Sciatic nerve (tissue), 2 donors: ENCODE results near the gene ATXN7. TPM values are rescaled to one million over a fixed set of nuclear protein-coding genes. Genes with fewer than 3 reads are reported as not detected.
A peak's percentile ranks its signal among the peaks of the same experiment; 100 is the strongest.

ENCODE experiments used
- ATAC-seq: fragments of 200-7000 bp; cut with Tn5 transposase; one replicate; pipeline ENCODE4 v1.9.1; 2020; ENCODE audit warnings: mild to moderate bottlenecking, moderate library complexity
- DNase-seq: peaks from one replicate; pipeline ENCODE4 v3.0.0-alpha.2; 2020; ENCODE audit warnings: low spot score
- intact Hi-C: fragments of 100-400 bp; cut with DNase I; formaldehyde crosslinking; loops from one replicate; pipeline ENCODE4 v1.14.2; 2022
- total RNA-seq: library from RNA; stranded (reverse); fragmentation: NEBNext Ultra II Directional; extraction: Animal tissue kit (Norgen Biotek cat#: 25700); gene quantifications from one replicate; pipeline ENCODE4 v1.2.1, GENCODE V29; 2021
- donor health status: DM: no; HTN: no; CAD: no.
- donor health status: DM: no; HTN: no; CAD: no.

The ATXN7 gene, protein sequence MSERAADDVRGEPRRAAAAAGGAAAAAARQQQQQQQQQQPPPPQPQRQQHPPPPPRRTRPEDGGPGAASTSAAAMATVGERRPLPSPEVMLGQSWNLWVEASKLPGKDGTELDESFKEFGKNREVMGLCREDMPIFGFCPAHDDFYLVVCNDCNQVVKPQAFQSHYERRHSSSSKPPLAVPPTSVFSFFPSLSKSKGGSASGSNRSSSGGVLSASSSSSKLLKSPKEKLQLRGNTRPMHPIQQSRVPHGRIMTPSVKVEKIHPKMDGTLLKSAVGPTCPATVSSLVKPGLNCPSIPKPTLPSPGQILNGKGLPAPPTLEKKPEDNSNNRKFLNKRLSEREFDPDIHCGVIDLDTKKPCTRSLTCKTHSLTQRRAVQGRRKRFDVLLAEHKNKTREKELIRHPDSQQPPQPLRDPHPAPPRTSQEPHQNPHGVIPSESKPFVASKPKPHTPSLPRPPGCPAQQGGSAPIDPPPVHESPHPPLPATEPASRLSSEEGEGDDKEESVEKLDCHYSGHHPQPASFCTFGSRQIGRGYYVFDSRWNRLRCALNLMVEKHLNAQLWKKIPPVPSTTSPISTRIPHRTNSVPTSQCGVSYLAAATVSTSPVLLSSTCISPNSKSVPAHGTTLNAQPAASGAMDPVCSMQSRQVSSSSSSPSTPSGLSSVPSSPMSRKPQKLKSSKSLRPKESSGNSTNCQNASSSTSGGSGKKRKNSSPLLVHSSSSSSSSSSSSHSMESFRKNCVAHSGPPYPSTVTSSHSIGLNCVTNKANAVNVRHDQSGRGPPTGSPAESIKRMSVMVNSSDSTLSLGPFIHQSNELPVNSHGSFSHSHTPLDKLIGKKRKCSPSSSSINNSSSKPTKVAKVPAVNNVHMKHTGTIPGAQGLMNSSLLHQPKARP
- 52.0 TPM for total RNA-seq

DNA sequence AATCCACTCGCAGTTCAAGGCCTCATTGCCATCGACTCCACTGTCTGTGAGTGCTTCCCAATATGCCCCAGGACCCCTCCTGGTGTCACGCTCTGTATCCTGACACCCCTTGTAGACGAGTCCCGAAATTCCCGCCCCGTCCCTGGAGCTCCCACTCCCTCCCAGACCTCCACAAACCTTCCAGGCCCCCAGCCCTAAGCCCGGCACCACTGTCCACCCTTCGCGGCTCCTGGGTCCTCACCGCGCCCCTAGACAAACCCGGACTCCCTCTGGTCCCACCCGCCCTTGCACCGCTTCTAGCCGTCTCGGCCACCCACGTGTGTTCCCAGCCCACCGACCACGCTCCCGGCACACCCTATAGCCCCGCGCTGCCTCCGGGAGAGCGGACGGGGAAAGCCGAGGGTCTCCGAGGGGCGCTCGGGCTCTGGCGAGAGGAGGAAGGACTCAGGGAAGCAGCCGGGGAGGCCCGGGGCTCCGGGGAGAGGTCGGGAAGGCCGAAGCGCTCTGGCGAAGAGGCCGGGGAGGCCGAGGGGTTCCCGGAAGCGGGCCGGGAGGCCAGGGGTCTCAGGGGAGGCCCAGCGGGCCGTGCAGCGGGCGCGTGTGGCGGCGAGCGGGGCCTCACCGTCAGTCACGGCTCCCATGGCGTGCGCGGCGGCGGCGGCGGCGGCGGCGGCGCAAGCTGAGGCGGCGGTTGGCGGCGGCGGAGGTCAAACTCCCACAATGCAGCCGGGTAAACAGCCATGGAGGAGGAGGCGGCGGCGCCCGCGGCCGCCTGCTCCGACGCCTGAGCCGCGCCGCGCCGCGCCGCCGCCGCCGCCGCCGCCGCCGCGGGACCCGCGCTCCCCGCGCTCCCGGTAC, at the start of gene ATXN7, which contains the start of gene THOC7:
ATXN7 (plus strand) TSS at position 718 of the 858 bp plus-strand sequence. CDS start 48,732 bp downstream, outside the sequence.
THOC7 (minus strand) TSS at position 656 of the 858 bp plus-strand sequence; CDS start at position 641, 15 bp downstream.
- DNase-seq (peak; percentile 79), ATAC-seq (peak; percentile 71)
- intact Hi-C loops = no loop called here

DNA sequence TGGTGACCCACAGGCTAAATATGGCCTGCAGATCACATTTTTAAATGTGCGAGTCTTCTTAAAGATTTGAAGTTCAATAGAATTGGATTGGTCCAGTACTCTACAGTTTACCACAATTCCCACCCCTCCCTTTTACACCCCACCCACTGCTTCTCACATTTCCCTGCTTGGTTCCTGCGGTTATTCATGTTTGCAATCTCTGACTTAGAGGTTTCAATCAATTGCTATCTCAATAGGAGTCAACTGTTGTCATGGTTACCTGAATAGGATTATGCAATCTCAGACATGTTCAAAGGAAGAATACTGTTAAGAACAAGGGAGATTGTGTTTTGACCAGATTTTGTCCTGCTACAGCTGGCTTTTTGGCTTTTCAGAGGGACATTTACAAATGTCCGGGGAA, 49.4 kb upstream of the ATXN7 start:
- intact Hi-C loops = no loop called here
- ATAC-seq (peak; percentile 34), DNase-seq (no peak)

DNA sequence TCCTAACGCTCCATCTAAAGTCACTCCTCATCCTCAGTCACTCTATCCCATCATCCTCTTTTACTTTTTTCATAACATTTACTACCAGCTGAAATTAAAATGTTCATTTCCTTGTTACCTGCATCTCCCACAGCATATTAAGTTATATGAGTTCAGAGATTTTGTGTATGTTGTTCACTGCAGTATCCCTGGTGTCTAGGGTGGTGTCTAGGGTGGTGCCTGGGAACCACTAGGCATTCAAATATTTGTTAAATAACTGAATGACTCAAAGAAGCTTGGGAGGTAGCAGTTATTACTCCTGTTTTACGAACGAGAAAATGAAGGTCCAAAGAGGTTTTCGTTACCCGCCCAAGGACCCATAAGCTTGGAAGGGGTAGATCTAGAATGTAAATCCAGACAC, 46.4 kb upstream of the ATXN7 start:
- intact Hi-C loops = no loop called here
- no peak for DNase-seq
- ATAC-seq = no peak

DNA sequence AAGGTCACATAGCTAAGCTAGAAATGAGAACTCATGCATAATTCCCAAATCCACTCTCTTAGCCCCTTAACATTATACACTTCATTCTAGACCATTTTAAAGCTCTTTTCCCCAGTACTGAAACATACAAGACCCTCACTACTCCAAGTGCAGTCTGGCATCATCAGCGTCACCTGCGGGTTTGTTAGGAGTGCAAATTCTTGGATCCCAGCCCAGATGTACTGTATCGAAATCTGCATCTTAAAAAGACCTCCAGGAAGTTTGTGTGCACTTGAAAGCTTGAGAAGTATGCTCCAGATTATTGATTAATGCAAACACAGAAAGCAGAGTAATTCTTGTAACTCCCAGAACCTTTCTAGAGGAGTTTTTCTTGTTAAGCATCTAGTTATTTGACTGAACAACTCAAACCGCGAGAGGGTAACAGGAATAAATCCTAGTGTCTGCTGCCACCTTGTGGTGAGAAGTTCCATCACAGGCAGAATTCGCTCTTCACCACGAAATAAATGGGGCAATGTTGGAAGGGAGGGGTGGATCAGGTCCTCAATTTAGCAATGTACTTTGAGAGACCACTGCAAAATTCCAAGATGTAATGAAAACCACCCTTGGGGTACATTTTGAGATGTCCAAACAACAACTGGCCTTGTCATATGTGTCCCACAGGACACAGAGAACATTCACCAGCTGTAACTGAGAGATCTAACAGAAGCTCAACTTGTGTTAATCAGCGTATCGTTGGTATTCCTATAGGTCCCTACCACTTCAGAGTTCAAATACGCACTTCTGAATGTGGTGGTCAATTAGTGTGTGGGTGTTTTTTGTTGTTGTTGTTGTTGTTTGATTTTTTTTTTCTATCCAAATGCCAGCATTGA, 45.2 kb upstream of the ATXN7 start:
- DNase-seq (peak; percentile 77), ATAC-seq (peak; percentile 58)
- intact Hi-C loops = no loop called here

DNA sequence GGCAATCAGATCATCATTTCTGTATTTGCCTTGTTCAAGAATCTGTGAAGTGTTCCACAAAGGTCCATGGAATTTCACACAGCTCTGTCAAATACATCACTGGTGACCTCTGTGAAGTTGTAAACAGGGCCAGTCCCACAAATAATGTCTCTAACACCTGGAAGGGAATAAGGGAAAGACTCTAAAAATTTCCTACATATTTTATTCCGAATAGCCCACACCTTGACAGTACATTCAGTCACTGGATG, 44.6 kb upstream of the ATXN7 start, which contains the start of gene C3orf49:
C3orf49 (plus strand) TSS at position 149 of the 248 bp plus-strand sequence. CDS start 173 bp downstream, outside the sequence.
- intact Hi-C loops = no loop called here
- ATAC-seq = no peak
- no peak for DNase-seq

DNA sequence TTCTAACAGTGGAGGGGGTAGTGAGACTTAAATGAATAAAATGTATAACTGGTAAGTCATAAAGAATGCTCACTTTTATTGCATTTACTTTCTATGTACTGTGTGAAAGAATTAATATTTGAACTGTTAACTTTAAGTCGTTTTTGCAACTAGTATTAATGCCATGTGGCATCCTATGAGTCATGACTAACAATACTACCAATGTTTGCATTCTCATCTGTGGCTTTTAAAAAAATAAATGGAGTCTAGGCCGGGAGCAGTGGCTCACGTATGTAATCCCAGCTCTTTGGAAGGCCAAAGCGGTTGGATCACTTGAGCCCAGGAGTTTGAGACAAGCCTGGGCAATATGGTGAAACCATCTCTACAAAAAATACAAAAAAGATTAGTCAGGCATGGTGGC, 39.4 kb upstream of the ATXN7 start:
- intact Hi-C loops = loop anchor here (10.0 kb wide), 1 partner anchor 470 kb away; no protein-coding TSS in a partner anchor
- no peak for ATAC-seq

DNA sequence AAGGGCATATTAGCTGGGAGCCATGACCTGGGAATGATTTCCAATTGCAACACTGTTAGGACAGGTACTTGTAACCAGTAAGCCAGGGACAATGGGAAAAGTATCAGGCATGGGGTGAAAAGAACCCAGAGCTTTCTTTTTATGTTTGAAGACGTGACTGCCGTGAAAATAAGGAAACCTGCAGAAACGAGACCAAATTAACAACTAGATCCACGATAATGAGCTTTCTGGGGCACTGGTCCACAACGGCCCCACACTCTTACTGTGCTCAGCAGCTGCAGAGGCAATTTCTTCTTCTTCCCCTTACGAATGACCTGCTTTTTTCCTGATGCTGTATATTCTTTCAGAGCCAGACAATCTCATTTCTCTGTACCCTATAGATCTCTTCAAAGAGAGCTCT, 33.1 kb upstream of the ATXN7 start:
- intact Hi-C loops = no loop called here
- DNase-seq (no peak), ATAC-seq (no peak)

More for the DNA sequence above, 39.4 kb upstream of the ATXN7 start:
- DNase-seq = no peak

DNA sequence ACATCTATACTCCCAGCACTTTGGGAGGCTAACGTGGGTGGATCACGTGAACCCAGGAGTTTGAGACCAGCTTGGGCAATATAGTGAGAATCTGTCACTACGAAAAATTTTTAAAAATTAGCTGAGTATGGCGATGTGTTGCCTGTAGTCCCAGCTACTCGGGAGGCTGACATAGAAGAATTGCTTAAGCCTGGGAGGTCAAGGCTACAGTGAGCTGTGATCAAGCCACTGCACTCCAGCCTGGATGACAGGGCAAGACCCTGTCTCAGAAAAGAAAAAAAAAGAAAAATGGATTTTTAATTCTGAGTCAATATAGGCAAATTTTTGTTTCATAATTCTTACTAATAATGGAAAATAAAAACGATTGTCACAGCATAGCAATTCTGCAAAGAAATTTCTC, 31.3 kb upstream of the ATXN7 start:
- intact Hi-C loops = no loop called here
- no peak for ATAC-seq

DNA sequence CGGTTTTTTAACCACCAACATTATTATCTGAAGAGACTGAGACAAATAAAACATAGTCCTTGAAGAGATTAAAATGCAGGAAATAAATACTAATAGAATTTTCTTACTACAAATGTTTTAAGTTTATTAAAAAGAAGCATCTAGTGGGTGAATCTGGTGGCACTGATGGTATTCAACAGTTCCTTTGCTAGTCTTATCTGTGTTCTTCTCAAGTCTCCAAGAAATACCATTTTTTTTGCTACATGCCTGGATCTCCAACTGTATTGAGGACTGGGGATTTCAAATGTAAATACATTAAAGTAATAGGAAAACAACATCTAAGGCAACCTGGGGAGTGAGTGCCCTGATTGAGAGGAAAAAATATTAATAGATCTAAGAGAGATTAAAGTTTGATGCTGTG, 22.0 kb upstream of the ATXN7 start:
- intact Hi-C loops = no loop called here
- ATAC-seq (no peak), DNase-seq (no peak)

More for the DNA sequence above, 31.3 kb upstream of the ATXN7 start:
- no peak for DNase-seq

DNA sequence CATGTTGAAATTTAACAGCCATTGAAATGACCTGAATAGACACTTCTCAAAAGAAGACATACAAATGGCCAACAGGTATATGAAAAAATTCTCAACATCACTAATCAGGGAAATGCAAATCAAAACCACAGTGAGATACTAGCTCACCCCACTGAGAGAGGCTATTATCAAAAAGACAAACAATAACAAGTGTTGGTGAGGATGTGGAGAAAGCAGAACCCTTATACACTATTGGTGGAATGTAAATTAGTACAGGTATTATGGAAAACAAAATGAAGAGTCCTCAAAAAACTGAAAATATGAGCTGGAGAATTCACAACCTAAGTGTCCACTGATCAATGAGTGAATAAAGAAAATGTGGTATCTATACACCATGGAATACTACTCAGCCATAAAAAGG, 21.5 kb upstream of the ATXN7 start:
- DNase-seq (no peak), ATAC-seq (no peak)
- intact Hi-C loops = no loop called here

DNA sequence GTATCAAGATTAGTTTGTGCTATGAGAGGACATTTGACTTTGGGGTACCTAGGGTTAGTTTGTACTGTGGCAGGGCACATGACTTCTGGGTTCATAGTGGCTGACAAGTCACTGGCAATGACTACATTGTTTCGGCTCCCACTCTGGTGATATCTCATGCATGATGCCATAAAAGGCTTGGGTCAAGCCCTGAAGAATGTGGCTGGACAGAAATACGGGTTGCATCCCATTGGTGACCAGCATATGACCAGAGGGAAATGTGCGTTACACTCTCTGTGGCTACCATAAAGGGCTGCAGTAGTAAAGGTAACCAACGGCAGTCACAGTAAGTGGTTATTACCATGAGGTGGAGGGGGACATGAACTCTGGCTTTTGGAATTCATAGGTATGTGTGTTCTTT, 18.5 kb upstream of the ATXN7 start:
- DNase-seq (no peak), ATAC-seq (no peak)
- intact Hi-C loops = loop anchor here (5.0 kb wide), 1 partner anchor 1563 kb away; no protein-coding TSS in a partner anchor

DNA sequence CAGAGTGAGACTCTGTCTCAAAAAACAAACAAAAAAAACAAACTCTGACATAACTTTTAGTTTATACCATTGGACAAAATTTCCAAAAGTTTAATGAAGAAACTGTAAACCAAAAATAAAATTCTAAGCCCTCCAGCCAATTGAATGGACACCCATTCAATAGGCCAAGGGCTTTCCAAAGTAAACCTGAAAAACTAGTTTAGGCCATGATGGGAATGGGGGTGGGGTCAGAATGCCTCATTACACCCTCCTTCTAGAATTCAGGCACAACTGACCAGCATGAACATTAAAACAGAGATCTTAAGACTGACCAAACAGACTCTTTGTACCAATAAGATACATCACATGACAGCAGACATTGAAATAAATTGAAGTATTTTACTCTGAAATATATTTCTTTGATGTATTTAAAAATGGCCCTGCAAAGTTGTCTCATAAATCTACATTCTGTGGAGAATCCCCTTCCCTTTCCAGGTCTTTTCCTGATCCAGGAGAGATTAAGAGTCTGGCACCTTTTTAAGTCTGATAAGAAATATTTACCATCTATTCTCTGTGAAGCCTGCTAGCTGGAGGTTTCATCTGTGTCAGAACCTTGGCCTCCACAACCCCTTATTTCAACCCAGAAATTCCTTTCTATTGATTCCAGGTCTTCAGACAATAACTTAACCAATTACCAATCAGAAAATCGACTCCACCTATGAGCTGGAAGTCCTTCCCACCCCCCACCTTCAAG, 15.8 kb upstream of the ATXN7 start:
- intact Hi-C loops = loop anchor here (5.0 kb wide), 1 partner anchor 1566 kb away; no protein-coding TSS in a partner anchor
- no peak for ATAC-seq

DNA sequence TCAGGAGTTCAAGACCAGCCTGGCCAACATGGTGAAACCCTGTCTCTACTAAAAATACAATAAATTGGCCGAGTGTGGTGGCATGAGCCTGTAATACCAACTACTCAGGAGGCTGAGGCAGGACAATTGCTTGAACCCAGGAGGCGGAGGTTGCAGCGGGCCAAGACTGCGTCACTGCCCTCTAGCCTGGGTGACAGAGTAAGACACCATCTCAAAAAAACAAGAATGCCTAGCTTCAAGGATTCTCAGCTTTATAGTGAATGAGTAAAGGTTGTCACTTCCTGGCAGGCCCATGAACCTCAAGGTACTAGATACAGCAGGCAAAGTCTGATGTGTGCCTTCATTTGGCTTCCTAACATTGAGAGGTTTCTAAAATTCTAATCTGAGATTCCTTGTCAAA, 14.5 kb upstream of the ATXN7 start:
- intact Hi-C loops = loop anchor here (5.0 kb wide), 1 partner anchor 1567 kb away; no protein-coding TSS in a partner anchor
- DNase-seq (no peak), ATAC-seq (no peak)

More for the DNA sequence above, 15.8 kb upstream of the ATXN7 start:
- no peak for DNase-seq

DNA sequence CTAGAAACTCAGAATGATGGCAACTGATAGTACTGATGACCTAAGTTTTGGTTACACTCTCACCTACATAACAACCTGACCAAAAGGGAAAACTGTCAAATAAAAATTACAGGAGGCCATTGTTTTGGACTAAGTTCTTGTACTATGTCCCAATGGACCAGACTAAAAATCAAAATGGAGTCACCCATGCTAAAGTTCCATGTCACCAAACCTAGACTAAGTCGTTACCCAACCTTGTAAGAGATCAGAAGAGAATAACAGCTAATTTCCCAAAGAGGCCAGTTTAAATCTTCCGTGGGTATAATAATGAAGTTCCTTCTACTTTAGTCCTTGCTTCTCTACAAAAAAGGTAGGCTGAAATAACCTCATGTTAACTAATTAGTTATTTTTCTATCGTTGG, 12.4 kb upstream of the ATXN7 start:
- no peak for DNase-seq
- ATAC-seq = no peak
- intact Hi-C loops = no loop called here

DNA sequence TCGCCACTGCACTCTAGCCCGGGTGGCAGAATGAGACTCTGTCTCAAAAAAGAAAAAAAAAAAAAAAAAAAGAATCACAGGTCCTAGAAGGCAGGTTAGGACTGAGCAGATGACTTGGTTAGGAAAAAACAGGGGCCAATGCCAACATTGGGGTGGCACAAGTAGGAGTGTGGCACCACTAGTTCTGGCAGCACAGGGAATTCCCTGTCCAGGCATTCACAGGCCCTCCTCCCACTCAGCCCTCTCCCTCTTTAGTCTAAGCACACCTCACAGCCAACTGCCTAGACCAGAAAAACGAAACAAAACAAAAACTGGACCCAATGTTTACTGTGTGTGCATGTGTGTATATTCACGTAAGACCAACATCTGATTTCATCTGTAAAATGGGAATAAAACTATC, 10.6 kb upstream of the ATXN7 start:
- ATAC-seq (no peak), DNase-seq (no peak)
- intact Hi-C loops = no loop called here

DNA sequence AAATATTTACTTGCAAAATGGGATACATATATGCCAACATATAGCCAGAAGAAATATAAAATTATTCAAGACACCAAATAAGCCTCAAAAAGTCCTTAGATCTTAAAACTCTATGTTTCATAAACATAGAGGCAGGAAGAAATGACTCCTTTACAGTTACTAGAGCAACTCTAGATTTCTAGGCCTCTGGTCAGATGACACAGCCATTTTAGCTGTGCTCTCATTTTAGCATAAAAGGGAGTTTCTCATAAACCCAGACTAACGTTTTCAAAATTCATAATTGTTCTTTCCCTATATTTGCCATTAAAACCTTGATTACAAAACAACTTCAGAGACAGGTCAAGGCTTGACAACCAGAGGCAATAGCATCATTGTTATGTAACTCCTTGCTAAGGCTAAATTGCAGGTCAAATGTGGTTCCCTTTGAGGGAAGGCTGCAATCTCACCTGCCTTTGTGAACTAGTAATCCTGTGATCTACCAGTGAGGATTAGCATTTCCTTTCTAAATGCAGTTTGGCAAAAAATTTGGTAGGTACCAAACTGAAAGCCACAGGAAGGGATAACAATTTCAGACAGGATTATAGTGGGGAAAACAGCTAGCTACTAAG, 8.2 kb upstream of the ATXN7 start:
- intact Hi-C loops = no loop called here
- ATAC-seq (no peak), DNase-seq (no peak)

DNA sequence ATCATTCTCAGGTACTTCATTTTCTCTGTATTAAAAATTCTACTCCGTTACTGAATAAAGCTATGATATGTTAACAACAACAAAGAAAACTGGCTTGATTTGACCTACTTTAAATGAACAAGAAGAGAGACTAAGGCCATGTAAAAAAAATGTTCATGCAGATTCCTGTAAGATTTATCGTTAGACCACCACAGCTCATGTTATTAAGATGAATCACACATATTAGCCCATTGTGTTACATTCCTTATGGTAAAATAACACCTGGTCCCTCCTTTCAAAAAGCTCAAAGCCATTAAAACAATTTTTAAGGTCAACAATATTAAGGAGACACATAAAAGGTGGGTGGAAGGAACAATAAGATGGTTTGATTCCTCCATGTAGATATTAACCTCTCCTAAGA, 6.4 kb upstream of the ATXN7 start:
- no peak for DNase-seq
- intact Hi-C loops = no loop called here
- no peak for ATAC-seq
